GM18526 (cell line): Measurements from ENCODE around the gene NECAP2.

ENCODE experiments used
- POLR2A ChIP-seq: IDR thresholded peaks from 3 replicates; pipeline ENCODE4 v1.6.1; 2011; ENCODE audit not compliant: insufficient read length; ENCODE audit errors: extremely low read depth

Gene NECAP2

GRCh38 chr1:16420424-16421118 is 20.0 kb upstream of the NECAP2 start:
- no peak for TF ChIP-seq POLR2A

- no peak for TF ChIP-seq POLR2A
Observed at GRCh38 chr1:16421201-16421600, 19.3 kb upstream of the NECAP2 start.

DNA sequence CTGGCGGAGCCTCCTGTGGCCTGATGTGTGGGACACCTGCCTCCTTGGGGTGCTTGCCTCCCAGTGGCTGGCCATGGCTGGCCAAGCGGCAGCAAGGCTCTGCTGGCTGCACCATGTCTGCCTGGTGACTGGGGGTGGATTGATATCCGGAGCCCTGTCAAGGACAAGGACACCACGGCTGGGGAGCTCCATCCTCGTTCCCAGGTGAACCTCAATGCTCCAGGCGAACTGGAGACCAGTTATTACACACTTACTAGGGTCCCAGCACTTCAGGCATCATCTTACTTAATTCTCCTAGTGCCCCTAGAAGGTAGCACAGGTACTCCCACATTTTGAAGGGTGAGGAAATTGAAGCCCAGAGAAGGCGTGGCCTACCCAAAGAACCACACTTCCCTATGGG is 18.5 kb upstream of the NECAP2 start:
- TF ChIP-seq POLR2A: no peak

- TF ChIP-seq POLR2A: no peak
Observed at GRCh38 chr1:16425125-16426025, 15.1 kb upstream of the NECAP2 start.

GRCh38 chr1:16430606-16431005 is 9.9 kb upstream of the NECAP2 start:
- no peak for TF ChIP-seq POLR2A

GRCh38 chr1:16433030-16433429 is 7.5 kb upstream of the NECAP2 start:
- TF ChIP-seq POLR2A: no peak

- no peak for TF ChIP-seq POLR2A
Observed at GRCh38 chr1:16434007-16434406, 6.5 kb upstream of the NECAP2 start.

GRCh38 chr1:16434501-16434900 is 6.0 kb upstream of the NECAP2 start:
- TF ChIP-seq POLR2A: no peak

DNA sequence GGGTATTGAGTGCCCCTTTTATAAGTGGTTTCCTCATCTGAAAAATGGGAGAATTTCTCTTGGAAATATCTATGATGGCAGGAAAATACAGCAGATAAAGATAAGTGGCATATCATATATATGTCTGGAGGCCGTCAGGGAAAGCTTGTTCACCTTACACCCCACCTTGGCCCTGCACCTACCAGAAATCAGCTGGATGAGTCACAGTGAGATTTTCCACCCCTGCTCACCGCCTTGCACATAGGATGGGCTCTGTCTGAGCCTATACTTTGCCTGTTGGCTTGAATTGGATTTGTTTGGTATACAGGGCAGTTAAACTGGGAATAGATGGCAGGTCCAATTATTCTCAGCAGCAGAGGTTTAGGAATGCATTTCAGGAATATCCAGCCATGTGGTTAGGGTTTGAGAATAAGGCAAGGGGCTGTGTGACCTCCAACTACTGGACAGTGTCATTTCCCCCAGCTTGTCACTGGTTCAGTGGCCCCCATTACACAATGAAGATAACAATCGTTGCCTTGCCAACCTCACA is 3.5 kb upstream of the NECAP2 start, which contains the start of gene SPATA21:
TSS of gene SPATA21 (minus strand) at position 479 of the 529 bp plus-strand sequence. CDS start 6,053 bp downstream, outside the sequence.
- no peak for TF ChIP-seq POLR2A

GRCh38 chr1:16438516-16438915 is 2.0 kb upstream of the NECAP2 start:
- no peak for TF ChIP-seq POLR2A

- TF ChIP-seq POLR2A: no peak
Observed at GRCh38 chr1:16438924-16439323, 1.6 kb upstream of the NECAP2 start.

- TF ChIP-seq POLR2A: no peak
Observed at GRCh38 chr1:16440131-16440469, 424 bp upstream of the NECAP2 start.

GRCh38 chr1:16441282-16441665 is 750 bp downstream of the NECAP2 start:
- TF ChIP-seq POLR2A: no peak

DNA sequence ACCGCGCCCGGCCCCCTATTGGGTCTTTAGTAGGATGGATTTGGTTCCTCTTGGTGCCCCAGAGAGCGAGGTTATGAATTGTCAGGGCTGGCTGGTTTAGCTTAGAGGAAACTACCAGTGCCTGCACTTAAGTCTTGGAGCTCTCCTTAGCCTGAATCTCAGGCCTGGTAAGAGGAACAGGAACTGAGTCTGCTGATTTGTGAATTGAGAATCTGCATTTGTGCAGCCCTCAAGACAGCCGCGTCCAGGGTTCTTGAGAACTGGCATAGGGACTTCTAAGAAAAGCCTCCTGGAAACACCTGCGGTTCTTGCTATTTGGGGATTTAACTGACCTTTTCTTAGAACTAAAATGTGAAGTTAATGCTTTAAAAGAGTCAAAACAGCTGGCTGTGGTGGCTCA is 1.7 kb downstream of the NECAP2 start:
- no peak for TF ChIP-seq POLR2A

- no peak for TF ChIP-seq POLR2A
Observed at GRCh38 chr1:16442941-16443340, 2.4 kb downstream of the NECAP2 start.
